GM12878 (cell line): ENCODE measurements around the gene TACR1. TPM values are rescaled to one million over a fixed set of nuclear protein-coding genes. Genes with fewer than 3 reads are reported as not detected.

Experiments used
- ATAC-seq: fragments of 200-7000 bp; cut with Tn5 transposase; 3 replicates; pipeline ENCODE4 v1.9.1; 2020; ENCODE audit warnings: mild to moderate bottlenecking, moderate library complexity
- BruUV-seq: library from RNA; stranded (reverse); fragments of 400-500 nt; replicated peaks from 2 replicates; lab custom pipeline; 2021; lab: Mats Ljungman, UMichigan
- CTCF ChIA-PET: fragments of 300-600 bp; sonication (Branson Sonifier 250); formaldehyde crosslinking; extraction: SDS; loops from one replicate; lab custom pipeline; 2021; ENCODE audit warnings: inconsistent platforms; lab: Yijun Ruan, JAX
- POLR2A ChIA-PET: fragments of 350-600 bp; formaldehyde crosslinking; extraction: SDS; loops from one replicate; lab custom pipeline; 2021; ENCODE audit warnings: inconsistent platforms; lab: Charles Lee
- RAD21 ChIA-PET: fragments of 300-600 bp; sonication (Branson Sonifier 250); formaldehyde crosslinking; loops from one replicate; lab custom pipeline; 2023; ENCODE audit warnings: antibody characterized with exemption; ENCODE audit not compliant: unreplicated experiment; lab: Charles Lee
- SMC1A ChIA-PET: fragments of 300-600 bp; sonication (Branson Sonifier 250); formaldehyde crosslinking; loops from one replicate; lab custom pipeline; 2023; ENCODE audit not compliant: unreplicated experiment, uncharacterized antibody; lab: Charles Lee
- DNase-seq: peaks from one replicate; pipeline ENCODE4 v3.0.0-alpha.2; 2011; ENCODE audit warnings: low read depth, low spot score
- FAIRE-seq: peaks from 3 replicates; lab custom pipeline; 2011; peaks lifted over from hg19 to GRCh38; lab: Jason Lieb, UNC
- H2AFZ ChIP-seq: 2 replicates; pipeline ENCODE4 v1.6.0; 2011; ENCODE audit warnings: low read depth, low read length, control low read depth; ENCODE audit not compliant: control insufficient read depth
- H3K27ac ChIP-seq: 2 replicates; pipeline ENCODE4 v1.5.1; 2011; ENCODE audit warnings: control low read depth; ENCODE audit not compliant: control insufficient read depth, insufficient read depth
- H3K27me3 ChIP-seq, 2 experiments: replicated peaks in 1 of 2; 2 replicates each; pipeline versions ENCODE4 v1.6.0 to v1.6.1; 2011; ENCODE audit warnings: low read length in 1 of 2; ENCODE audit not compliant: control insufficient read depth in 2 of 2, insufficient read depth in 2 of 2
- H3K36me3 ChIP-seq, 2 experiments: 2 replicates each; pipeline ENCODE4 v1.5.1; 2011; ENCODE audit warnings: low read length in 1 of 2; ENCODE audit not compliant: control insufficient read depth in 2 of 2, insufficient read depth in 2 of 2
- H3K4me1 ChIP-seq: 2 replicates; pipeline ENCODE4 v1.6.1; 2011; ENCODE audit warnings: mild to moderate bottlenecking, low read length, moderate library complexity, mixed read lengths; ENCODE audit not compliant: control insufficient read depth, insufficient read depth
- H3K4me2 ChIP-seq: 2 replicates; pipeline ENCODE4 v1.6.0; 2011; ENCODE audit warnings: control low read depth; ENCODE audit not compliant: control insufficient read depth, insufficient read depth
- H3K4me3 ChIP-seq: fragments of 200-600 bp; sonication (generic); 2 replicates; pipeline ENCODE4 v1.5.1; 2016
- H3K79me2 ChIP-seq: 2 replicates; pipeline ENCODE4 v1.6.0; 2011; ENCODE audit warnings: low read length; ENCODE audit not compliant: control insufficient read depth, insufficient read depth
- H3K9ac ChIP-seq: 2 replicates; pipeline ENCODE4 v1.8.0; 2011; ENCODE audit warnings: low read length, control low read depth, mixed read lengths; ENCODE audit not compliant: control insufficient read depth, insufficient read depth
- H3K9me3 ChIP-seq: replicated peaks from 3 replicates; pipeline ENCODE4 v1.5.1; 2011; ENCODE audit warnings: mild to moderate bottlenecking, low read length; ENCODE audit not compliant: control insufficient read depth, insufficient read depth
- H4K20me1 ChIP-seq: 2 replicates; pipeline ENCODE4 v1.6.0; 2011; ENCODE audit not compliant: control insufficient read depth, insufficient read depth
- HCFC1 ChIP-seq: fragments of 150-350 bp; IDR thresholded peaks from 2 replicates; pipeline ENCODE4 v1.6.1; 2014; ENCODE audit warnings: low read length
- JUND ChIP-seq: IDR thresholded peaks from 2 replicates; pipeline ENCODE4 v1.6.1; 2012; ENCODE audit warnings: low read depth, mild to moderate bottlenecking, low read length, improper control_type of control experiment, moderate library complexity
- MEF2A ChIP-seq: IDR thresholded peaks from 2 replicates; pipeline ENCODE4 v1.6.1; 2011; ENCODE audit warnings: low read depth, mild to moderate bottlenecking, low read length, moderate library complexity; ENCODE audit not compliant: insufficient read depth
- MTA3 ChIP-seq: IDR thresholded peaks from 2 replicates; pipeline ENCODE4 v1.6.1; 2012; ENCODE audit warnings: low read length, inconsistent platforms, borderline replicate concordance
- NBN ChIP-seq: fragments of 450-650 bp; IDR thresholded peaks from 2 replicates; pipeline ENCODE4 v1.6.1; 2016
- NFIC ChIP-seq: IDR thresholded peaks from 2 replicates; pipeline ENCODE4 v1.6.1; 2012; ENCODE audit warnings: low read depth, mild to moderate bottlenecking, inconsistent platforms, low read length, moderate library complexity
- NFYA ChIP-seq: IDR thresholded peaks from 2 replicates; pipeline ENCODE4 v1.6.1; 2011; ENCODE audit warnings: low read depth, mild to moderate bottlenecking, low read length, improper control_type of control experiment, borderline replicate concordance
- POU2F2 ChIP-seq: IDR thresholded peaks from 3 replicates; pipeline ENCODE4 v1.6.1; 2011; ENCODE audit warnings: low read depth, mild to moderate bottlenecking, low read length, borderline replicate concordance
- RELA ChIP-seq: fragments of 450-650 bp; IDR thresholded peaks from 2 replicates; pipeline ENCODE4 v1.8.0; 2014; ENCODE audit warnings: borderline replicate concordance; ENCODE audit not compliant: partially characterized antibody
- SMC3 ChIP-seq: IDR thresholded peaks from 2 replicates; pipeline ENCODE4 v1.6.1; 2011; ENCODE audit warnings: low read length, improper control_type of control experiment, borderline replicate concordance
- SP1 ChIP-seq: IDR thresholded peaks from one replicate; pipeline ENCODE4 v1.6.1; 2011; ENCODE audit warnings: low read depth, low read length
- SPI1 ChIP-seq: IDR thresholded peaks from 2 replicates; pipeline ENCODE4 v1.6.1; 2011; ENCODE audit warnings: low read depth, mild to moderate bottlenecking, low read length, moderate library complexity, borderline replicate concordance; ENCODE audit not compliant: insufficient read depth
- YBX1 ChIP-seq: fragments of 450-650 bp; IDR thresholded peaks from 2 replicates; pipeline ENCODE4 v1.6.1; 2016; ENCODE audit warnings: antibody characterized with exemption
- YY1 ChIP-seq: IDR thresholded peaks from 2 replicates; pipeline ENCODE4 v1.6.1; 2011; ENCODE audit warnings: low read depth, mild to moderate bottlenecking, low read length
- ZBED1 ChIP-seq: IDR thresholded peaks from 2 replicates; pipeline ENCODE4 v1.6.1; 2016; ENCODE audit warnings: borderline replicate concordance
- WGBS: methylation state at CpG from one replicate; pipeline ENCODE4 v1.1.6; 2016; ENCODE audit warnings: low lambda C conversion rate; ENCODE audit not compliant: insufficient replicate concordance, insufficient coverage; ENCODE audit errors: missing lambda C conversion rate; 5-methylcytosine and 5-hydroxymethylcytosine counted together
- in situ Hi-C: fragments of 300-500 bp; cut with MboI; formaldehyde crosslinking; loops from 9 replicates; pipeline ENCODE4 v1.14.3; 2018; ENCODE audit warnings: mixed read lengths
- intact Hi-C: fragments of 100-400 bp; cut with micrococcal nuclease; formaldehyde crosslinking; loops from one replicate; pipeline ENCODE4 v1.14.2; 2022; ENCODE audit not compliant: unreplicated experiment
- polyA plus RNA-seq, 11 experiments: library from polyadenylated mRNA; depleted of rRNA in 4 of 11; unstranded in 6 of 11; stranded (reverse) in 5 of 11; fragments of >200 nt; fragmentation: Nextera tagmentation in 4 of 11; fragmentation: Illumina TruSeq in 1 of 11; extraction: Ambion mirVana in 4 of 11; extraction: Trizol in 1 of 11; gene quantifications; 1 replicate in 1 of 11; 2 replicates in 10 of 11; pipeline versions ENCODE4 v1.2.1 to v1.2.3, GENCODE V29; 2011 to 2016; ENCODE audit warnings: inconsistent platforms in 2 of 11, missing spikeins in 2 of 11, low read depth in 1 of 11
- total RNA-seq, 4 experiments: library from RNA; depleted of rRNA in 3 of 4; stranded (reverse); fragments of >200 nt in 3 of 4; fragmentation: Illumina TruSeq in 1 of 4; extraction: Trizol in 1 of 4; gene quantifications; 2 replicates each; pipeline versions ENCODE4 v1.2.1 to v1.2.3, GENCODE V29; 2013 to 2021
- TF ChIP-seq, protein P1 (sequence below): IDR thresholded peaks from 2 replicates; pipeline ENCODE4 v1.6.1; 2012; ENCODE audit warnings: low read depth, low read length, improper control_type of control experiment
- TF ChIP-seq, protein P2 (sequence below): fragments of 450-650 bp; formaldehyde crosslinking; IDR thresholded peaks from 2 replicates; pipeline ENCODE4 v1.5.0; 2022; ENCODE audit warnings: mild to moderate bottlenecking, missing genetic modification characterization
- TF ChIP-seq, protein P3 (sequence below): fragments of 150-350 bp; IDR thresholded peaks from 2 replicates; pipeline ENCODE4 v1.6.1; 2014; ENCODE audit warnings: mild to moderate bottlenecking, low read depth, low read length

Gene TACR1
- total and polyA plus RNA-seq, 10 of the 15 experiments (the other 5 are each of a cell fraction or from before 2014, with no cell fraction given), result 0.04 to 1.4 (median 0.15) TPM

DNA sequence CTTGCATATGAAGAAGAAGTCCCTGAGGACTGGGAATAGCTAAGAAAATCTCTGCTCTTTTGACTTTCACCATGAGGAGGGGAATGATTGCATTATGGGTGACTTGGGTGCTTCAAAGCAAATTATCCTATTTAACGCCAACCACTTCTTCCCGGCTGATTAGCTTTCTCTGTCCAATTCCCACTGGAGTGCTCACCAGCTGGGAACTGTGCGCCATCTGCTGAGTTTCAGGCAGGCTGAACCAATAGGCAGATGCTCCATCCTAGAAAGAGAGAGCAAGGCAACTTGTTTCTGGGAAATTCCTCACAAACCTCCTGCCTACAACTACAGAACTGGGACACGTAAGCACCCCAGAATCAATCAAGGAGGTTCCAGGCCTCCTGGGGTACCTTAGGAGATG is 191.5 kb downstream of the TACR1 start:
- Histone ChIP-seq H3K4me1 (no peaks in the 10 kb centered on the region), H3K9me3 (no peaks in the 10 kb centered on the region), H3K9ac (no peak overlapping the region), H3K79me2 (no peaks in the 10 kb centered on the region), H3K36me3 (no peaks in the 10 kb centered on the region), H4K20me1 (no peaks in the 10 kb centered on the region), H3K4me2 (no peak overlapping the region), H3K4me3 (no peak overlapping the region), H2AFZ (no peak overlapping the region)
- 81% methylated on average over 4 of the region's 4 CpGs for WGBS
- RAD21 ChIA-PET, result no interaction called here
- CTCF ChIA-PET, result interaction anchor here (0.6 to 1.4 kb wide), 3 partner anchors 84 to 92 kb away, joined by 3 to 4 read pairs (median 4); no protein-coding TSS in a partner anchor
- no TSS peak for BruUV-seq
- SMC1A ChIA-PET, result no interaction called here
- no peak for FAIRE-seq
- POLR2A ChIA-PET, result no interaction called here
- intact Hi-C loops, result no loop called here
- DNase-seq, result no peak
- ATAC-seq, result no peak
- in situ Hi-C loops, result no loop called here
- TF ChIP-seq MTA3 (no peak), ZBED1 (no peak), NFYA (no peak), MEF2A (no peak), SP1 (no peak), POU2F2 (no peak), RELA (no peak), JUND (no peak), NBN (no peak), HCFC1 (no peak), NFIC (no peak), SMC3 (no peak), SPI1 (no peak), YY1 (no peak), YBX1 (no peak)
- TF ChIP-seq, protein P1, sequence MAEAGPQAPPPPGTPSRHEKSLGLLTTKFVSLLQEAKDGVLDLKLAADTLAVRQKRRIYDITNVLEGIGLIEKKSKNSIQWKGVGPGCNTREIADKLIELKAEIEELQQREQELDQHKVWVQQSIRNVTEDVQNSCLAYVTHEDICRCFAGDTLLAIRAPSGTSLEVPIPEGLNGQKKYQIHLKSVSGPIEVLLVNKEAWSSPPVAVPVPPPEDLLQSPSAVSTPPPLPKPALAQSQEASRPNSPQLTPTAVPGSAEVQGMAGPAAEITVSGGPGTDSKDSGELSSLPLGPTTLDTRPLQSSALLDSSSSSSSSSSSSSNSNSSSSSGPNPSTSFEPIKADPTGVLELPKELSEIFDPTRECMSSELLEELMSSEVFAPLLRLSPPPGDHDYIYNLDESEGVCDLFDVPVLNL, result no peak
- TF ChIP-seq, protein P2, sequence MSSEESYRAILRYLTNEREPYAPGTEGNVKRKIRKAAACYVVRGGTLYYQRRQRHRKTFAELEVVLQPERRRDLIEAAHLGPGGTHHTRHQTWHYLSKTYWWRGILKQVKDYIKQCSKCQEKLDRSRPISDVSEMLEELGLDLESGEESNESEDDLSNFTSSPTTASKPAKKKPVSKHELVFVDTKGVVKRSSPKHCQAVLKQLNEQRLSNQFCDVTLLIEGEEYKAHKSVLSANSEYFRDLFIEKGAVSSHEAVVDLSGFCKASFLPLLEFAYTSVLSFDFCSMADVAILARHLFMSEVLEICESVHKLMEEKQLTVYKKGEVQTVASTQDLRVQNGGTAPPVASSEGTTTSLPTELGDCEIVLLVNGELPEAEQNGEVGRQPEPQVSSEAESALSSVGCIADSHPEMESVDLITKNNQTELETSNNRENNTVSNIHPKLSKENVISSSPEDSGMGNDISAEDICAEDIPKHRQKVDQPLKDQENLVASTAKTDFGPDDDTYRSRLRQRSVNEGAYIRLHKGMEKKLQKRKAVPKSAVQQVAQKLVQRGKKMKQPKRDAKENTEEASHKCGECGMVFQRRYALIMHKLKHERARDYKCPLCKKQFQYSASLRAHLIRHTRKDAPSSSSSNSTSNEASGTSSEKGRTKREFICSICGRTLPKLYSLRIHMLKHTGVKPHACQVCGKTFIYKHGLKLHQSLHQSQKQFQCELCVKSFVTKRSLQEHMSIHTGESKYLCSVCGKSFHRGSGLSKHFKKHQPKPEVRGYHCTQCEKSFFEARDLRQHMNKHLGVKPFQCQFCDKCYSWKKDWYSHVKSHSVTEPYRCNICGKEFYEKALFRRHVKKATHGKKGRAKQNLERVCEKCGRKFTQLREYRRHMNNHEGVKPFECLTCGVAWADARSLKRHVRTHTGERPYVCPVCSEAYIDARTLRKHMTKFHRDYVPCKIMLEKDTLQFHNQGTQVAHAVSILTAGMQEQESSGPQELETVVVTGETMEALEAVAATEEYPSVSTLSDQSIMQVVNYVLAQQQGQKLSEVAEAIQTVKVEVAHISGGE (CRISPR knock-in tag), result no peak
- TF ChIP-seq, protein P3, sequence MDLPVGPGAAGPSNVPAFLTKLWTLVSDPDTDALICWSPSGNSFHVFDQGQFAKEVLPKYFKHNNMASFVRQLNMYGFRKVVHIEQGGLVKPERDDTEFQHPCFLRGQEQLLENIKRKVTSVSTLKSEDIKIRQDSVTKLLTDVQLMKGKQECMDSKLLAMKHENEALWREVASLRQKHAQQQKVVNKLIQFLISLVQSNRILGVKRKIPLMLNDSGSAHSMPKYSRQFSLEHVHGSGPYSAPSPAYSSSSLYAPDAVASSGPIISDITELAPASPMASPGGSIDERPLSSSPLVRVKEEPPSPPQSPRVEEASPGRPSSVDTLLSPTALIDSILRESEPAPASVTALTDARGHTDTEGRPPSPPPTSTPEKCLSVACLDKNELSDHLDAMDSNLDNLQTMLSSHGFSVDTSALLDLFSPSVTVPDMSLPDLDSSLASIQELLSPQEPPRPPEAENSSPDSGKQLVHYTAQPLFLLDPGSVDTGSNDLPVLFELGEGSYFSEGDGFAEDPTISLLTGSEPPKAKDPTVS, result no peak
- TF ChIP-seq, all 136 proteins: peak for 0
- no peak overlapping the region for H3K27ac ChIP-seq
- no peaks in the 10 kb centered on the region for H3K27me3 ChIP-seq
